G401 (cell line): ENCODE measurements around the gene LMNB1. TPM values are rescaled to one million over a fixed set of nuclear protein-coding genes. Genes with fewer than 3 reads are reported as not detected.
"Not testable (repeated sequence)": the region's sequence is repeated elsewhere in the genome, so short reads cannot be mapped to it uniquely, and the experiment has no call there.

Experiments
- DNase-seq: peaks from one replicate; pipeline ENCODE4 v3.0.0-alpha.2; 2015; ENCODE audit warnings: low spot score
- in situ Hi-C: cut with HindIII; loops from 2 replicates; pipeline ENCODE4 v1.10.0; 2016; ENCODE audit warnings: low sequenced_read_pairs, mixed read lengths
- total RNA-seq: library from RNA; depleted of rRNA; stranded (reverse); fragments of >200 nt; shearing (Covaris generic); gene quantifications from 2 replicates; pipeline ENCODE4 v1.2.3, GENCODE V29; 2014; rRNA removed

LMNB1 gene, protein sequence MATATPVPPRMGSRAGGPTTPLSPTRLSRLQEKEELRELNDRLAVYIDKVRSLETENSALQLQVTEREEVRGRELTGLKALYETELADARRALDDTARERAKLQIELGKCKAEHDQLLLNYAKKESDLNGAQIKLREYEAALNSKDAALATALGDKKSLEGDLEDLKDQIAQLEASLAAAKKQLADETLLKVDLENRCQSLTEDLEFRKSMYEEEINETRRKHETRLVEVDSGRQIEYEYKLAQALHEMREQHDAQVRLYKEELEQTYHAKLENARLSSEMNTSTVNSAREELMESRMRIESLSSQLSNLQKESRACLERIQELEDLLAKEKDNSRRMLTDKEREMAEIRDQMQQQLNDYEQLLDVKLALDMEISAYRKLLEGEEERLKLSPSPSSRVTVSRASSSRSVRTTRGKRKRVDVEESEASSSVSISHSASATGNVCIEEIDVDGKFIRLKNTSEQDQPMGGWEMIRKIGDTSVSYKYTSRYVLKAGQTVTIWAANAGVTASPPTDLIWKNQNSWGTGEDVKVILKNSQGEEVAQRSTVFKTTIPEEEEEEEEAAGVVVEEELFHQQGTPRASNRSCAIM
- total RNA-seq = 167 and 250 TPM in 2 replicates

DNA sequence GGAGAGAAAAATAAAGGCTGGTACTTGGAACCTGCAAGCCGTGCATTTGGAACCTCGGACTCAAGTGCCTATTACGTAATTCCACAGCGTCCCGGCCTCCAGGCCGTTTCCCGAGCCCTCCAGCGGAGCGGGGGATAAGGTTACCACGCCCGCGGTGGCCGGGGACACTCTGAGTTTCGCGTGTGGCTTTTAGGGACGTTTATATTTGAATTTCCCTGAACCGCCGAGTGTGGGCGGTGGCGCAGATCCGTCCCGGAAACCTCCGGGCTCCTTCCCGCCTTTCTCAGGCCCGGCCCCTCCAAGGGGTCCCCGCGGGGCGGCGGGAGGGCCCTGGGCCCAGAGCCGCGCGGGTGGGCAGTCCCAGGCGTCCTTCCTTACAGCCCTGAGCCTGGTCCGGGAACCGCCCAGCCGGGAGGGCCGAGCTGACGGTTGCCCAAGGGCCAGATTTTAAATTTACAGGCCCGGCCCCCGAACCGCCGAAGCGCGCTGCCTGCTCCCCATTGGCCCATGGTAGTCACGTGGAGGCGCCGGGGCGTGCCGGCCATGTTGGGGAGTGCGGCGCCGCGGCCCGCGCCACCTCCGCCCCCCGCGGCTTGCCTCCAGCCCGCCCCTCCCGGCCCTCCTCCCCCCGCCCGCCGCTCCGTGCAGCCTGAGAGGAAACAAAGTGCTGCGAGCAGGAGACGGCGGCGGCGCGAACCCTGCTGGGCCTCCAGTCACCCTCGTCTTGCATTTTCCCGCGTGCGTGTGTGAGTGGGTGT is at the start of gene LMNB1:
Gene LMNB1, plus strand, starts transcription at position 638 of the 758 bp plus-strand sequence. CDS start 373 bp downstream, outside the sequence.
- in situ Hi-C loops = loop anchor here (25.0 kb wide), 1 partner anchor 89 kb away; no protein-coding TSS in a partner anchor
- DNase-seq = peak; percentile 93

DNA sequence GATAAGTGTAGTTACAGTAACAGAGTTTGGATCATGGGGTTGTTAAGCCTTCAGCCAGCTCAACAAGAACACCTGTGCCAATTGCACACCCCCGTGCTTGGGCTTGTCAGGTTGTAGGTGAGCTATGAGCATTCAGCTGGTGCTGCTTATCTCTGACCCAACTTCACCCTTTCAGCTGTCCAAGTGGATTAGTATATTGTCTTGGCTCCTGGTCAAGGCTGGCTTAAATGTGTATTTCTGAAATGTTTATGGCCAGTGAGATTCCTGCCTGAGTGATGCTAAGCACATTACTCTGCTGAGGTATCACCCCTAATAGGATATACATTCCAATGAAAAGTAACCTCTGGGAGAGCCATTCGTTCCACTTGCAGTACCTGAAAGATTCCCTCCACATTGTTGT is 44.2 kb upstream of the LMNB1 start:
- in situ Hi-C loops = no loop called here
- peak; percentile 43 for DNase-seq

DNA sequence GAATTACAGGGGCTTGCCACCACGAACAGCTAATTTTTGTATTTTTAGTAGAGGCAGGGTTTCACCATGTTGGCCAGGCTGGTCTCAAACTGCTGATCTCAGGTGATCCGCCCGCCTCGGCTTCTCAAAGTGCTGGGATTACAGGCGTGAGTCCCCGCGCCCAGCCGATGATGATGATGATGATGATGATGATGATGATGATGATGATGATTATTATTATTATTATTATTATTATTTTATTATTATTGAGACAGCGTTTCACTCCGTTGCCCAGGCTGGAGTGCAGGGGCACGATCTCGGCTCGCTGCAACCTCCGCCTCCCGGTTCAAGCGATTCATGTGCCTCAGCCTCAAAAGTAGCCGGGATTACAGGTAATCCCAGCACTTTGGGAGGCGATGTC is 42.4 kb upstream of the LMNB1 start:
- in situ Hi-C loops, DNase-seq: not testable (repeated sequence)

DNA sequence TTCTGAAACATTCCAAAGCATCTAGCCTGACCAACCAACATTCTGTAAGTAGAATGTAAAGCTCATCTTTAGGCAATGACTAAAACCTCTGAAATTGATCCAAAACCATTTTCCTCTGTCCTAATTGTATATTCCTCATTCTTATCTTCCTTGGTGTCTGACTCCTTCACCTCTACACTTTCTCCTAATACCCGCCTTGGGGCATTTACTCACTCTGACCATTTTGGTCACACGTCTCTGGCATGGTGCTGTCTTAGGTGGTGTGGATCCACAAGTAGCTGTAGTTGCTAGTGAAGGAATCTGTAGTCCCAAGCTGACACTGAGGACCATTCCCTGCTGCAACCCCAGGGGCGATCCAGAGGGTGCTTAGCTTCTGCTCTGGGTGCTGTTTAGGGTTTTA is 40.8 kb upstream of the LMNB1 start:
- DNase-seq = no peak
- in situ Hi-C loops = no loop called here

DNA sequence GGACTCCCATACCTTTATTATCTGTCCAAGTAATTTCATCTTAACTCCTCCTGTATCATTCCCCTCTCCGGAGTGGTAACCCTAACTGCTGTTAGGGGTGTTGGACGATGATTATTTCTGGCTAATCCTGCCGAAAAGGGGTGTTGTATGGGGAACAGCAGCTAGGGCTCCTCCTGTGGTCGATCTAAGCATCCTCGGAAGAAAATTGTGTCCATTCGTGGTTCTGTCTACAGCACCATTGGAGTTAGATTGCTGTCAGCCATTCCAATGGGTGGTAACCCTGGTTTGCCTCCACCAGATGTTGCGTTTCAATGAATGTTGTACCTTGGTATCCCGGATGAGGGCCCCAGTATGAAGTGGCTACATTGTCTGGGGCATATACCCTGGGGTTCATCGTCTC is 35.6 kb upstream of the LMNB1 start:
- DNase-seq = no peak
- in situ Hi-C loops = no loop called here

DNA sequence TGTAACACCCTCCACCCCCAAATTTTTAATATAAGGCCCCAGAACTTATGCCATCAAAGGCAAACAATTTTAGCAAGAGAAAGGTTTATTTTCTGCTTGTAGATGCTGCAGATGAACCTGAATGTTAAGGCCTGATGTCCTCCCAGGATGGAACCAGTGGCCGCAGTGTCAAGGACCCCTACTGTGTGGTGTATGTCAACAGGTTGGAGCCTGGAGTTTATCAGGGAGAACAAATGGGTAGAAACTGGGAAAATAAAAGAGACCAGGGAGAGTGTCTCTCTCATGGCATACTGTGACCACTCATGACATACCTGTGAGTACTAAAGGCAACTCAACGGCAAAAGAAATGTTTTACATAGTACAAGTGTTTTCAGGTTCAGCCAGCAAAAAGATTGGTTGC is 34.5 kb upstream of the LMNB1 start:
- in situ Hi-C loops = no loop called here
- DNase-seq = no peak

DNA sequence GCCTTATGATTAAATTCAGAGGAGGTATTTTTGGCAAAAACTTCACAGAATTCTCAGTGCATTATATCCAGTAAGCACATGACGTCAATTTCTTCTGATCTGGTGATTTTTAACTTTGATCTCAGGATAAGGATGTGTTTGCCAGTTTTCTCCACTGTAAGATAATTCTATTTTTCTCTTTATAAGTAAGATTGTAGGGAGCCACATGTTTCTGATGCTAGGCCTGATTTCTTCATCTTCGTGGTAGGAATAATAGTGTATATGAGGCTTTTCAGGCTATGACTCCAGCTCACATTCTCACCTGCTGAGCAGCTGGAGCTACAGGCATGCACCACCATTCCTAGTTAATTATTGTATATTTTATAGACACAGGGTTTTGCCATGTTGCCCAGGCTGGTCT is 32.1 kb upstream of the LMNB1 start:
- DNase-seq = no peak

DNA sequence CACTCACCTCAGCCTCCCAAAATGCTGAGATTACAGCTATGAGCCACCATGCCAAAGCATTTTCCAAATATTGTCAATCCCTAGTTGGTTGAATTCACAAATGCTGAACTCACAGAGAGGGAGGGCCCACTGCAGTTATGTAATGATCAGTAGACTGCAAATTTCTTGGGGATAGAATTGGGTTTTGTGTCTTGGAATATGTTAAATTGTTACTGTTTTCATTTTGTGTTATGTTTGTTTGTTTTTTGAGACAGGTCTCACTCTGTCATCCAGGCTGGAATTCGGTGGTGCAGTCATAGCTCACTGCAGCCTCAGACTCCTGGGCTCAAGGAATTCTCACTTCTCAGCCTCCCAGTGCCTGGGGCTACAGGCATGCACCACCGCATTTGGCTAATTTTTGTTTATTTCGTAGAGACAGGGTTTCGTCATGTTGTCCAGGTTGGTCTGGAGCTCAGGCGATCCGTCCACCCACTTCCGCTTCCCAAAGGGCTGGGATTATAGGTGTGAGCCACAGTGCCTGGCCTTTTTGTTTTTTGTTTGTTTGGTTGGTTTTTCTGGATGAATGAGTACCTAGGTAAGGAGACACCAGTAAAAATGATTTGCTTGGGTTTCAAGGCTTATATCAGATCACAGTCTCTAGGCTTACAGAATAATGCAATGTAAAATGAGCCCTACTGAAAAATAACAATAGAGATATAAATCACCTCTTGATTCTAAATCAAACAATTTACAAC is 31.5 kb upstream of the LMNB1 start:
- no peak for DNase-seq
- in situ Hi-C loops = no loop called here

More for the DNA sequence above, 32.1 kb upstream of the LMNB1 start:
- in situ Hi-C loops = no loop called here

DNA sequence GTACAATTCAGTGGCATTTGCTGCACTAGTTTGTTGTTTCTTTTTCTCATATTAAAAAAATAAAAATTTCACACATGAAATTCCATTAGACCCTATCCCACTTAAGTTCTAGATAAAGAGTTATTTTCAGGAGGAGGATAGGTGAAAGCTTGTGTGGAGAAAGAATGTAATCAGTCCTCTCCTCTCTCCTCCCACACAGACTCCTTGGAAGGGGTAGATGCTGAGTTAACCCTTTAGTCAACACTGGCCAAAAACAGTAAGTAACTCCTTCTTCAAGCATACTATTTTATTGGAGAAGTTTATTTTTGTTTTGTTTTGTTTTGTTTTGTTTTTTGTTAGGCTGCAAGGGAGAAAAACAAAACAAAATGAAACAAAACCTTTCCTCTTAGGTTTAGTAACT is 30.6 kb upstream of the LMNB1 start:
- in situ Hi-C loops = no loop called here
- DNase-seq = no peak

DNA sequence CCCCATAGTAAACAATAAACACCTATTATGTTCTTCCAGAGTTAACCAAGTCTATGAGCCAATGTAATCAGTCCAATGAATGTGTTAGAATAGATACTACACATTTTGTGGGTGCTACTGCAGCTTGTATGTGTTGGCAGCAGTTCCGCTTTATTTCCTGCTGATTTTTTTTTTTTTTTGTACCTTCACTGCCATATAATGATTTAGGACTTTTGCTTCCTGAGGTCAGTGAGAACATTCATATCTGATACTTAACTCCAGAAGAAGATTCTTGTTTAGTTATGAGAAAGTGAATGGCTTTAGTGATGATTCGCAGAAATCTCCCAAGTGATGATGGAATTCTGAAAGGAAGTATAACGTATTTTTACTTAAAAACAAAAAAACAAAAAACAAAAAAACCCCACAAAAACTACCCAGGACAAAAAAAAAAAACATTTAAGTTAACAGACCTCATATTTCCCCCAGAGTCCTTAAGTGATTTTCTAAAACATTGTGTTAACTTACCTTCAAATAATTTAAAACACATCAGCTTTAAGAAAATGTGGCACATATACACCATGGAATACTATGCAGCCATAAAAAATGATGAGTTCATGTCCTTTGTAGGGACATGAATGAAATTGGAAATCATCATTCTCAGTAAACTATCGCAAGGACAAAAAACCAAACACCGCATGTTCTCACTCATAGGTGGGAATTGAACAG is 24.7 kb upstream of the LMNB1 start:
- in situ Hi-C loops = no loop called here
- no peak for DNase-seq

DNA sequence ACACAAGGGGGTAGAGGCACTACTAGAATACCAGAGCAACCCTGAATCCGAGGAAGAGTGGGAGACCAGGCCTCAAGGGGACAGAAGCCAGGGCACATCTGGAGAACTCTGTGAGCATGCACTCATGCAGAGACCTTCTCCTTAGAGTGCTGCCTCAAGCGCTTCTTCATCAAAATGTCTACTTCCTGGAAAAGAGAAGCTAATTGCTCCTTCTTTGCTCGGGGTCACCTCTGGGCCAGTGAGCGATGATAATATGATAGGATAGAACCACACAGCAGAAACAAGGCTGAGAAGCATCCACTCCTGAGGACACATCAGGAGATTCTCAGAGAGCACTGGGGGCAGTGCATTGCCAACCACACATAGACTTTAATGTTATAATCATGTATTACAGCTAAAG is 23.7 kb upstream of the LMNB1 start:
- in situ Hi-C loops = no loop called here

DNA sequence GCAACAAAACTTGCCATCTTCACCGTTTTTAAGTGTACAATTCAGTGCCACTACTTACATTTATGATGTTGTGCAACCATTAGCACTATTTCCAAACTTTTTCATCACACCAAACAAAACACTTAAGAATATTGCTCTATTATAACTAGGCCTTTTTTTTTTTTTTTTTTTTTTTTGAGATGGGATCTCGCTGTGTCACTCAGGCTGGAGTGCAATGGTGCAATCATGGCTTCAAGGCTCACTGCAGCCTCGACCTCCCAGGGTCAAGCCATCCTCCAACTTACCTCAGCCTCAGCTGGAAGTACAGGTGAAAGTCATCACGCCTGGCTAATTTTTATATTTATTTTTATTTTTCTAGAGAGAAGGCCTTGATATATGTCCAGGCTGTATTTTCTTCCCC is 22.3 kb upstream of the LMNB1 start:
- in situ Hi-C loops = no loop called here
- DNase-seq = no peak

More for the DNA sequence above, 23.7 kb upstream of the LMNB1 start:
- DNase-seq = no peak

DNA sequence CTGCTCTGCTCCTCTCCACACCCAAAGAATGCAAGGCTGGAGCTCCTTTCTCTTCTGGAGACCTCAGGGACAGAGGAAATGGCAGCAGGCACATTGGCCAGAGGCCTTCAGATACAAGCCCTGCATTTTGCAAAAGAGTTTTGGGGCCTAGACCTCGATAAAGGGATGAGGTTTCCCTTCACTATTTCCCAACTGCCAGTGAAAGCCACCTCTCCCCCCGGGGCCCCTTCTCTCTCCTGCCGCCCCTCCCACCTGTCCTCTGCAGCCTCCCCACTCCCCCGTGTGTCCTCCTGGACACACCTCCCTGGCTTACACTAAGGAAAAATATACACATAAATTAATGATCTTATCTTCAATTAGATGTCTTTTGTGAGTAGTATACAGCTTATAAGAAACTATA is 21.3 kb upstream of the LMNB1 start:
- DNase-seq = no peak
- in situ Hi-C loops = no loop called here

DNA sequence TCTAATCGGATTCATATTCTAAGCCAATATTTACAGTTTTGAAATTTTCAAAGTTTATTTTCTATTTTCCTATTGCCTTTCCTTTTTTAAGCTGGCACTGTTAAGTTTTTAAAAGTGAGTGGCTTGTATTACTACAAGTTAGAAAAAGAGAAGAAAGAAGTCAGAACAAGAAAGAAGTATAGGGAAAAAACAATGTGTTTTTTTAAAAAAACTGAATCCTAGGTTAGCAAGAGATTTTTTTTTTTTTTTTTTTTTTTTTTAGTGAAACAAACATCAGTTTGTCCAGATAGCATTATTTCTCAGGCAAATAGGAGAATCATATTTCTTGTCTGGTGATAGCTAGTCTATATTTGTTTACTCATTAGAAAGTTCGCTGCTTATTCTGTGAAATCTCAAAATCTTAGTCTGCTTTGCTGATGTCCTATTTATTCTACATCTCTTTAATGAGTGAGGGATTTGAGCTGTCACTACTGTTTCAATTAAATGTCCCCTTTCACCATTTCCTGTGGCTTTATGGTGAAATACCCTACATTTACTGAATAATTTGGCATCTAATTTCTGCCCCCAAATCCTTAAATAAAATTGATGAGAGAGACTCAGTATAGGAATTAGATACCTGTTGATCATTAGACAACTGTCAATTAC is 19.1 kb upstream of the LMNB1 start:
- DNase-seq = no peak

DNA sequence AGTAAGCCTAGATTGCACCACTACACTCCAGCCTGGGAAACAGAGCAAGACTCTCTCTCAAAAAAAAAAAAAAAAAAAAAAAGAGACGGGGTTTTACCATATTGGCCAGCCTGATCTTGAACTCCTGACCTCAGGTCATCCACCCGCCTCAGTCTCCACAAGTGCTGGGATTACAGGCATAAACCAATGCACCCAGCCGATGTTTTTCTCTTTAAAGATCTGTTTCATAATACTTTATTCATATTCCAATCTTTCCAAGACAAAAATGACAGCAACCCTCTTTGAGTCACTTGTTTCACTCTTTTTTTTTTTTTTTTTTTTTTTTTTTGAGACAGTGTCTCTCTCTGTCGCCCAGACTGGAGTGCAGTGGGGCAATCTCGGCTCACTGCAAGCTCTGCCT is 13.6 kb upstream of the LMNB1 start:
- in situ Hi-C loops = no loop called here
- no peak for DNase-seq

More for the DNA sequence above, 19.1 kb upstream of the LMNB1 start:
- in situ Hi-C loops = no loop called here

DNA sequence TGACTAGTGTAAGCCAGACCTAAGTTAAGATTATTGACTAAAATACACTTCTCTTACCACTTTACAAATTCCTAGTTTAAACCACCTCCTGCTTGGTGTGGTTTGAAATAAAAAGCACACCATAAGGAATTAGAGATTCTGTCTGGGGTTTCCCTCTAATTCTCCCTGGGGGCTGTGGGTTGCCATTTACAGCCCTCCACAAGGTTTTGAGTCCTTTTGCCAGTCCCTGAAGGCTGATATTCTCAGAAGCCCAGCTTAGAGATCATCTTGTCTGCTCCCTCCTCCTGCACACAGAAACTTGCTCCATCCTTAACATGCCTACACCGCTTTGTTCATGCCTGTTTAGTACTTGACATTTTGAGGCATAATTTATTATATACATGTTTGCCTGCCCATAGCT is 7.2 kb upstream of the LMNB1 start:
- DNase-seq = no peak
- in situ Hi-C loops = no loop called here

DNA sequence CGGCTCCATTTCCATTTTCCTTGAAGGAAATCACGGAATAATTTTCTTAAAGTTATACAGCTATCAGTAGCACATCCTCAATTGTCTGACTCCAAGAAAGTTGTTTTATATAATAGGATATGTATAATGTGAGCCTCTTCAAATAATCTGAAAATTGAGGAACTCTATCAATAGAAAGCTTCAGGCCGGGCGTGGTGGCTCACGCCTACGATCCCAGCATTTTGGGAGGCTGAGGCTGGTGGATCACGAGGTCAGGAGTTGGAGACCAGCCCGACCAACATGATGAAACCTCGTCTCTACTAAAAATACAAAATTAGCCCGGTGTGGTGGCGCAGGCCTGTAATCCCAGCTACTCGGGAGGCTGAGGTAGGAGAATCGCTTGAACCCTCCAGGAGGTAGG is 3.4 kb upstream of the LMNB1 start:
- in situ Hi-C loops, DNase-seq: not testable (repeated sequence)

DNA sequence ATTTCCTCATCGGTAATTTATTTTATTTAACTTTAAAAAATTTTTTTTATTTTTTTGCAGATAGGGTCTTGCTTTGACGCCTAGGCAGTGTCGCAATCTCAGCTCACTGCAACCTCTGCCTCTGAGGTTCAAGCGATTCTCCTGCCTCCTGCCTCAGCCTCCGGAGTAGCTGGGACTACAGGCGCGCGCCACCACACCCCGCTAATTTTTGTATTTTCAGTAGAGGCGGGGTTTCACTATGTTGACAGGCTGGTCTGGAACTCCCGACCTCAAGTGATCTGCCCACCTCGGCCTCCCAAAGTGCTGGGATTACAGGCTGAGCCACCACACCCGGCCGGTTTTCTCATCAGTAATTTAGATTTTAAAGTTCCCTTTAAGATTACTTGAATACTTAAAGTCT is 2.3 kb upstream of the LMNB1 start:
- in situ Hi-C loops, DNase-seq: not testable (repeated sequence)
